GM12875 (cell line): ENCODE data around the gene RNF175.

Experiments used
- H3K4me3 ChIP-seq: one replicate; pipeline ENCODE4 v1.5.1; 2011; ENCODE audit warnings: low read depth, low read length, control low read depth
- CTCF ChIP-seq: IDR thresholded peaks from 2 replicates; pipeline ENCODE4 v1.5.1; 2011; ENCODE audit warnings: low read depth, mild to moderate bottlenecking, control low read depth, inconsistent platforms, low read length, moderate library complexity, borderline replicate concordance; ENCODE audit not compliant: insufficient read depth

The RNF175 gene

GRCh38 chr4:153777421-153777820, 17.6 kb upstream of the RNF175 start:
- no peak for TF ChIP-seq CTCF

GRCh38 chr4:153776601-153777000, 16.8 kb upstream of the RNF175 start:
- TF ChIP-seq CTCF: no peak
- H3K4me3 ChIP-seq: no peak overlapping the region

More at GRCh38 chr4:153777421-153777820, 17.6 kb upstream of the RNF175 start:
- H3K4me3 ChIP-seq: no peak overlapping the region

GRCh38 chr4:153773236-153773690, 13.4 kb upstream of the RNF175 start:
- no peak for TF ChIP-seq CTCF
- no peak overlapping the region for H3K4me3 ChIP-seq

GRCh38 chr4:153771046-153771445, 11.2 kb upstream of the RNF175 start:
- no peak for TF ChIP-seq CTCF
- H3K4me3 ChIP-seq: no peak overlapping the region

- TF ChIP-seq CTCF: no peak
- no peak overlapping the region for H3K4me3 ChIP-seq
Observed at GRCh38 chr4:153766758-153767157, 6.9 kb upstream of the RNF175 start.

GRCh38 chr4:153765894-153766293, 6.1 kb upstream of the RNF175 start:
- TF ChIP-seq CTCF: no peak
- no peak overlapping the region for H3K4me3 ChIP-seq

- TF ChIP-seq CTCF: no peak
- no peak overlapping the region for H3K4me3 ChIP-seq
Observed at GRCh38 chr4:153764601-153765368, 5.0 kb upstream of the RNF175 start.
